ENCODE results near the gene OVOL3. TPM values are rescaled to one million over a fixed set of nuclear protein-coding genes. Genes with fewer than 3 reads are reported as not detected.
"Not testable (repeated sequence)": the region's sequence is repeated elsewhere in the genome, so short reads cannot be mapped to it uniquely, and the experiment has no call there.

OVOL3 gene
- not detected for polyA plus RNA-seq

- Mint-ChIP-seq H3K4me1 (peaks cover 26% of the 10 kb centered on the region in 2 donors), H3K27ac (no peak within 1 kb of the TSS), H3K4me3 (peak within 1 kb of the TSS in 1 of 5 donors; percentile 26), H3K27me3 (ENCODE audit: low read depth in 3 of 3) (peaks cover 11 to 15% (median 15%) of the 10 kb centered on the region in 3 donors), H3K9me3 (peaks cover 0 to 4% (median 0%) of the 10 kb centered on the region in 6 donors), H3K36me3 (peaks cover 0 to 4% (median 3%) of the 10 kb centered on the region in 3 donors)
- DNase-seq = no peak
These were observed at the start of gene OVOL3 for GRCh38 chr19:36110487-36111199. Gene OVOL3 (plus strand): TSS chr19:36111143. CDS start chr19:36111203, 60 bp downstream.

DNA sequence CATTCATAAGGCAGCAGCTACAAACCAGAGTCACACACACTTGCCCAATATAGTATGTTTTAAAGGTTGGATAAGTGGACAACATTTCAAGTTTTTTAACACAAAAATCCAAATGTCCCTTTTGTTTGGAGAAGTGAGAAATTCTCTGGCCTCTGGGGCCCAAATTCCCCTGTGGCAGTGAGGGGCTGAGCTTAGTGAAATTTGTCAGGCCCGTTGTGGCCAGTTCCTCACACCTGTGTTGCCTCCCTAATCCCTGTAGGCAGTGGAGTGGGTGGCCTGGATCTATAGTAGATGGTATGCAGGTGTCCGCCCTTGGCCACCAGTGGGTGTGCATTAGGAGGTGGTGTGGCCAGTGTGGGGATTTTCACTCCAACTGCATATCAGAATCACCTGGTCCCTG lies 49.6 kb upstream of the OVOL3 start:
- no peaks in the 10 kb centered on the region for H3K9me3 Mint-ChIP-seq
- DNase-seq = no peak
- no peaks in the 10 kb centered on the region for H3K36me3 Mint-ChIP-seq
- H3K27me3 Mint-ChIP-seq (ENCODE audit: low read depth in 3 of 3) = peaks cover 0 to 2% (median 2%) of the 10 kb centered on the region in 3 donors
- H3K27ac Mint-ChIP-seq = no peak overlapping the region
- no peak overlapping the region for H3K4me3 Mint-ChIP-seq
- peaks cover under 1% of the 10 kb centered on the region in 2 donors for H3K4me1 Mint-ChIP-seq

- no peak overlapping the region for H3K4me3 Mint-ChIP-seq
- H3K4me1 Mint-ChIP-seq = no peaks in the 10 kb centered on the region
These were observed 46.1 kb upstream of the OVOL3 start for GRCh38 chr19:36064826-36065225.

DNA sequence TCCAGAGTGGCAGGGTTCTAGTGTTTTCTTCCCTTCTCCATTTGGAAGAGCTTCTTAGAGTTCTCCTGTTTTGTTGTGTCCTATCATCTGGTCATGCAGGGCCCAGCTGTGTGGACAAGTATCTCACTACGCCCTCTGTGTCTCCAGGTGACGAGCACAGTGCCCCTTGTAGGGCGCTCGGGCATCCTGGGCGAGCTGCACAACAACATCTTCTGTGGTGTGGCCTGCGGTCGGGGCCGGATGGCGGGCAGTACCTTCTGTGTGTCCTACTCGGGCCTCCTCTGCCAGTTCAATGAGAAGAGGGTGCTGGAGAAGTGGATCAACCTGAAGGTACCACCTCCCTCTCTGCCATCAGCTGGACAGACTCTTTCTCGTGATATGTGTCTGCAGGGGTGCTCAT lies 43.3 kb upstream of the OVOL3 start:
- H3K27me3 Mint-ChIP-seq (ENCODE audit: low read depth in 3 of 3) = peaks cover 0 to 3% (median 2%) of the 10 kb centered on the region in 3 donors
- no peaks in the 10 kb centered on the region for H3K9me3 Mint-ChIP-seq
- no peak overlapping the region for H3K4me3 Mint-ChIP-seq
- H3K27ac Mint-ChIP-seq = no peak overlapping the region
- H3K36me3 Mint-ChIP-seq = peaks cover 0 to 4% (median 0%) of the 10 kb centered on the region in 3 donors
- H3K4me1 Mint-ChIP-seq = no peaks in the 10 kb centered on the region
- no peak for DNase-seq

More at GRCh38 chr19:36064826-36065225, 46.1 kb upstream of the OVOL3 start:
- DNase-seq = no peak
- Mint-ChIP-seq H3K27me3 (ENCODE audit: low read depth in 3 of 3) (peaks cover 0 to 2% (median 0%) of the 10 kb centered on the region in 3 donors), H3K36me3 (peaks cover 0 to 3% (median 0%) of the 10 kb centered on the region in 3 donors), H3K27ac (no peak overlapping the region), H3K9me3 (no peaks in the 10 kb centered on the region)

GRCh38 chr19:36068810-36069499 lies 42.0 kb upstream of the OVOL3 start:
- H3K4me1 Mint-ChIP-seq; H3K27ac Mint-ChIP-seq; H3K4me3 Mint-ChIP-seq; H3K9me3 Mint-ChIP-seq; H3K36me3 Mint-ChIP-seq; H3K27me3 Mint-ChIP-seq (ENCODE audit: low read depth in 3 of 3); DNase-seq: not testable (repeated sequence)

DNA sequence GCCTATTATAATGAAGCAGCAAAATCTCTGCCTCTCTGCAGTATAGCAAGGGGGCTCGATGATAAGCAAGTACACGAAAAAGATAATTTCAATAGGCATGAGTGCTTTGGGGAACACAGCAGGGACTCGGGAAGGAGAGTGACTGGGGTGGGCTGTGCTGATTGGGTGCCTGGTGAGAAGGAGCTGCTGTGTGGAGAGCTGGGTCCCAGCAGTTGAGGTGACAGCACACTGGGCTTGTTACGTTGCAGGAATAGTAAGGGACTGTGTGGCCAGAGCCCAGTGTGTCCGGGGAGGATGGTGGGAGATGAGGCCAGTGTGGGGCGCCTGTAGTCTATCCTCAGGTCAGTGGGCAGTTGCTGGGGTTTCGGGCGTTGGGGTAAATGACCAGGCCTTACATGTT lies 38.9 kb upstream of the OVOL3 start:
- Mint-ChIP-seq H3K27ac (no peak overlapping the region), H3K9me3 (no peaks in the 10 kb centered on the region), H3K4me1 (no peaks in the 10 kb centered on the region), H3K27me3 (ENCODE audit: low read depth in 3 of 3) (peaks cover 0 to 6% (median 0%) of the 10 kb centered on the region in 3 donors), H3K4me3 (no peak overlapping the region), H3K36me3 (peaks cover 0 to 7% (median 0%) of the 10 kb centered on the region in 3 donors)
- no peak for DNase-seq

- Mint-ChIP-seq H3K27me3 (ENCODE audit: low read depth in 3 of 3) (peaks cover 0 to 6% (median 2%) of the 10 kb centered on the region in 3 donors), H3K4me3 (no peak overlapping the region), H3K27ac (peak overlapping the region in 1 of 6 donors; percentile 65), H3K36me3 (peaks cover 0 to 3% (median 0%) of the 10 kb centered on the region in 3 donors), H3K4me1 (no peaks in the 10 kb centered on the region), H3K9me3 (no peaks in the 10 kb centered on the region)
- no peak for DNase-seq
These were observed 37.6 kb upstream of the OVOL3 start for GRCh38 chr19:36073121-36073876.

- Mint-ChIP-seq H3K36me3 (peaks cover 0 to 3% (median 0%) of the 10 kb centered on the region in 3 donors), H3K27me3 (ENCODE audit: low read depth in 3 of 3) (peaks cover 0 to 4% (median 2%) of the 10 kb centered on the region in 3 donors), H3K4me3 (no peak overlapping the region), H3K9me3 (no peaks in the 10 kb centered on the region), H3K4me1 (no peaks in the 10 kb centered on the region), H3K27ac (peak overlapping the region in 2 of 6 donors; percentile 61 to 69)
- DNase-seq = no peak
These were observed 31.5 kb upstream of the OVOL3 start for GRCh38 chr19:36079389-36079945.

GRCh38 chr19:36081385-36081784 lies 29.6 kb upstream of the OVOL3 start:
- no peak for DNase-seq
- peaks cover 0 to 4% (median 2%) of the 10 kb centered on the region in 3 donors for H3K27me3 Mint-ChIP-seq (ENCODE audit: low read depth in 3 of 3)
- peaks cover 0 to 3% (median 0%) of the 10 kb centered on the region in 3 donors for H3K36me3 Mint-ChIP-seq
- H3K4me3 Mint-ChIP-seq = no peak overlapping the region
- no peaks in the 10 kb centered on the region for H3K9me3 Mint-ChIP-seq
- no peak overlapping the region for H3K27ac Mint-ChIP-seq
- H3K4me1 Mint-ChIP-seq = no peaks in the 10 kb centered on the region

- H3K36me3 Mint-ChIP-seq = peaks cover 0 to 3% (median 0%) of the 10 kb centered on the region in 3 donors
- peaks cover 0 to 4% (median 2%) of the 10 kb centered on the region in 3 donors for H3K27me3 Mint-ChIP-seq (ENCODE audit: low read depth in 3 of 3)
- H3K9me3 Mint-ChIP-seq = no peaks in the 10 kb centered on the region
- H3K4me1 Mint-ChIP-seq = no peaks in the 10 kb centered on the region
- no peak overlapping the region for H3K27ac Mint-ChIP-seq
- DNase-seq = no peak
- H3K4me3 Mint-ChIP-seq = no peak overlapping the region
These were observed 29.0 kb upstream of the OVOL3 start for GRCh38 chr19:36081894-36082293.

GRCh38 chr19:36082916-36083315 lies 28.0 kb upstream of the OVOL3 start:
- Mint-ChIP-seq H3K4me1 (no peaks in the 10 kb centered on the region), H3K27me3 (ENCODE audit: low read depth in 3 of 3) (peaks cover 0 to 4% (median 2%) of the 10 kb centered on the region in 3 donors), H3K27ac (no peak overlapping the region), H3K4me3 (no peak overlapping the region), H3K36me3 (peaks cover 0 to 3% (median 0%) of the 10 kb centered on the region in 3 donors), H3K9me3 (no peaks in the 10 kb centered on the region)
- no peak for DNase-seq

DNA sequence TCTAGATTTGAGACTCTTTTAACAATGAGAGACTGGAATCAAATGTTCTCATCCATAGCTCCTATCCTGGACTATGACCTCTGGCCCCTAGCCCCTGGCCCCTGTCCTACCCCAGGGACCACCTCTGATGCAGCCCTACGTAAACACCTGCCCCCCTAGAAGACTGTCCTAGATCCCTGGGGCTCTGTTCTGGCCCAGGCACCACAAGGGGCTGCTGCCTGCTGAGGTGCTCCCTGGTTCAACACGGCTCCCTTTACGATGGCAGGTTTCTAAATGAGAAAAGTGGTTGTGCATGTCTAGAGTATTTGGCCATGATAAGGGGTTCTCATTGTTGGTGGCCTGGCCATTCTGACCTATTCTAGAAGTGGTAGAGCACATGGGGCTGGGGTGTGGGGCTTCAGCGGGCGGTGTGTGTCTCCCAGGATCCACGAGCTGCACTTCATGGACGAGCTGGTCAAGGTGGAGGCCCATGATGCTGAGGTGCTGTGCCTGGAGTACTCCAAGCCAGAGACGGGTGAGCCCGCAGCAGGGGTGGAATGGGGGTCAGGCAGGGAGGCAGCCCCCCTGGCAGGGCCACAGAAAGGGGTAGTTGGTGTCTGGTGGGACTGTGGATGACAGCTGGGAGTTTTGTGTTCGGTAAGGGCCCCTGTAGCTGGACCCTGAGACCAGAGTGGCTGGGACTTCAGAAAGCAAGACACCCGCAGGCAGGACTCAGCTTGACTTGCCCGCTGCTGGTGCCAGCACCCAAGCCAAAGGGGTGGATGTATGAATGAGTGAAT lies 26.5 kb upstream of the OVOL3 start:
- no peak overlapping the region for H3K4me3 Mint-ChIP-seq
- no peak overlapping the region for H3K27ac Mint-ChIP-seq
- no peaks in the 10 kb centered on the region for H3K4me1 Mint-ChIP-seq
- DNase-seq = no peak
- peaks cover 0 to 3% (median 3%) of the 10 kb centered on the region in 3 donors for H3K36me3 Mint-ChIP-seq
- H3K27me3 Mint-ChIP-seq (ENCODE audit: low read depth in 3 of 3) = peaks cover 0 to 4% (median 0%) of the 10 kb centered on the region in 3 donors
- no peaks in the 10 kb centered on the region for H3K9me3 Mint-ChIP-seq

DNA sequence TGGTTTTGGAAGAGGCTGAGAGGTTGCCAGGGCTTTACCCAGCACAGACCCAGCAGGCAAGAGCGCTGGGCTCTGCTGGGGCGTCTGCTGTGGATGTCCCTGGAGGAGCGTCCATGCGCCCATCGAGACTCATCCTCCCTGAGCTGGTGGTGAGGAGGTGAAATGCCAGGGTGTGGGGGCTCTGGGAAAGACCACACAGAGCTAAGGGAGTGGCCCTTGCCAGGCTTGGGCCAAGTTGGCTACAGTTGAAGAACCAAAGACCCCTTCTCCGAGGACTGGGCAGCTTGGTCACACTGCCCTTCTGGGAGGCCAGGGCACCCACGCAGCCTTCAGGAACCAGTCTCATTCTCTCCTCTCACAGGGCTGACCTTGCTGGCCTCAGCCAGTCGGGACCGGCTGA lies 24.6 kb upstream of the OVOL3 start:
- no peaks in the 10 kb centered on the region for H3K4me1 Mint-ChIP-seq
- H3K27me3 Mint-ChIP-seq (ENCODE audit: low read depth in 3 of 3) = no peaks in the 10 kb centered on the region
- no peak for DNase-seq
- no peak overlapping the region for H3K4me3 Mint-ChIP-seq
- no peaks in the 10 kb centered on the region for H3K9me3 Mint-ChIP-seq
- no peak overlapping the region for H3K27ac Mint-ChIP-seq
- peaks cover 0 to 9% (median 3%) of the 10 kb centered on the region in 3 donors for H3K36me3 Mint-ChIP-seq
